ENCODE results near the gene ICAM1.

DNA sequence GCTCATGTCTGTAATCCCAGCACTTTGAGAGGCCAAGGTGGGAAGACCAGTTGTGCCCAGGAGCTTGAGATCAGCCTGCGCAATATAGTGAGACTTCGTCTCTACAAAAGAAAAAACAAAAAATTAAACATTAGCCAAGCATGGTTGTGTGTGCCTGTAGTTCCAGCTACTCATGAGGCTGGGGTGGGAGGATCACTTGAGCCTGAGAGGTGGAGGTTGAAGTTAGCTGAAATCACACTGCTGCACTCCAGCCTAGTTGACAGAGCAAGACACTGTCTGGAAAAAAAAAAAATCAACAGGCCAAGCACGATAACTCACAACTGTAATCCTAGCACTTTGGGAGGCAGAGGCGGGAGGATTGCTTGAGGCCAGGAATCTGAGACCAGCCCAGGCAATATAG, 35.9 kb upstream of the ICAM1 start:
- TF ChIP-seq NFE2 (CRISPR knock-in tag; IDR thresholded peaks at IDR 0.05) (no peak), CHD2 (IDR thresholded peaks at IDR 0.05; ENCODE audit: low read depth, low read length) (no peak), EHMT2 (IDR thresholded peaks at IDR 0.05; ENCODE audit: borderline replicate concordance, low read depth, low read length) (no peak), JUNB (CRISPR knock-in tag; IDR thresholded peaks at IDR 0.05; ENCODE audit: borderline replicate concordance) (no peak), GABPB1 (CRISPR knock-in tag; IDR thresholded peaks at IDR 0.05) (no peak), EP300 (IDR thresholded peaks at IDR 0.05; ENCODE audit: low read depth in 2 of 2, low read length in 2 of 2) (no peak), EP300 (CRISPR knock-in tag; IDR thresholded peaks at IDR 0.05; ENCODE audit: borderline replicate concordance) (no peak)
- TF ChIP-seq, protein P1, sequence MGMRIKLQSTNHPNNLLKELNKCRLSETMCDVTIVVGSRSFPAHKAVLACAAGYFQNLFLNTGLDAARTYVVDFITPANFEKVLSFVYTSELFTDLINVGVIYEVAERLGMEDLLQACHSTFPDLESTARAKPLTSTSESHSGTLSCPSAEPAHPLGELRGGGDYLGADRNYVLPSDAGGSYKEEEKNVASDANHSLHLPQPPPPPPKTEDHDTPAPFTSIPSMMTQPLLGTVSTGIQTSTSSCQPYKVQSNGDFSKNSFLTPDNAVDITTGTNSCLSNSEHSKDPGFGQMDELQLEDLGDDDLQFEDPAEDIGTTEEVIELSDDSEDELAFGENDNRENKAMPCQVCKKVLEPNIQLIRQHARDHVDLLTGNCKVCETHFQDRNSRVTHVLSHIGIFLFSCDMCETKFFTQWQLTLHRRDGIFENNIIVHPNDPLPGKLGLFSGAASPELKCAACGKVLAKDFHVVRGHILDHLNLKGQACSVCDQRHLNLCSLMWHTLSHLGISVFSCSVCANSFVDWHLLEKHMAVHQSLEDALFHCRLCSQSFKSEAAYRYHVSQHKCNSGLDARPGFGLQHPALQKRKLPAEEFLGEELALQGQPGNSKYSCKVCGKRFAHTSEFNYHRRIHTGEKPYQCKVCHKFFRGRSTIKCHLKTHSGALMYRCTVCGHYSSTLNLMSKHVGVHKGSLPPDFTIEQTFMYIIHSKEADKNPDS (CRISPR knock-in tag; IDR thresholded peaks at IDR 0.05) = no peak
- TF ChIP-seq, protein P2, sequence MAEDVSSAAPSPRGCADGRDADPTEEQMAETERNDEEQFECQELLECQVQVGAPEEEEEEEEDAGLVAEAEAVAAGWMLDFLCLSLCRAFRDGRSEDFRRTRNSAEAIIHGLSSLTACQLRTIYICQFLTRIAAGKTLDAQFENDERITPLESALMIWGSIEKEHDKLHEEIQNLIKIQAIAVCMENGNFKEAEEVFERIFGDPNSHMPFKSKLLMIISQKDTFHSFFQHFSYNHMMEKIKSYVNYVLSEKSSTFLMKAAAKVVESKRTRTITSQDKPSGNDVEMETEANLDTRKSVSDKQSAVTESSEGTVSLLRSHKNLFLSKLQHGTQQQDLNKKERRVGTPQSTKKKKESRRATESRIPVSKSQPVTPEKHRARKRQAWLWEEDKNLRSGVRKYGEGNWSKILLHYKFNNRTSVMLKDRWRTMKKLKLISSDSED (CRISPR knock-in tag; IDR thresholded peaks at IDR 0.05) = no peak
- TF ChIP-seq, protein P3, sequence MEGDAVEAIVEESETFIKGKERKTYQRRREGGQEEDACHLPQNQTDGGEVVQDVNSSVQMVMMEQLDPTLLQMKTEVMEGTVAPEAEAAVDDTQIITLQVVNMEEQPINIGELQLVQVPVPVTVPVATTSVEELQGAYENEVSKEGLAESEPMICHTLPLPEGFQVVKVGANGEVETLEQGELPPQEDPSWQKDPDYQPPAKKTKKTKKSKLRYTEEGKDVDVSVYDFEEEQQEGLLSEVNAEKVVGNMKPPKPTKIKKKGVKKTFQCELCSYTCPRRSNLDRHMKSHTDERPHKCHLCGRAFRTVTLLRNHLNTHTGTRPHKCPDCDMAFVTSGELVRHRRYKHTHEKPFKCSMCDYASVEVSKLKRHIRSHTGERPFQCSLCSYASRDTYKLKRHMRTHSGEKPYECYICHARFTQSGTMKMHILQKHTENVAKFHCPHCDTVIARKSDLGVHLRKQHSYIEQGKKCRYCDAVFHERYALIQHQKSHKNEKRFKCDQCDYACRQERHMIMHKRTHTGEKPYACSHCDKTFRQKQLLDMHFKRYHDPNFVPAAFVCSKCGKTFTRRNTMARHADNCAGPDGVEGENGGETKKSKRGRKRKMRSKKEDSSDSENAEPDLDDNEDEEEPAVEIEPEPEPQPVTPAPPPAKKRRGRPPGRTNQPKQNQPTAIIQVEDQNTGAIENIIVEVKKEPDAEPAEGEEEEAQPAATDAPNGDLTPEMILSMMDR (CRISPR knock-in tag; IDR thresholded peaks at IDR 0.05) = no peak

Measured in HepG2 (cell line).